K562 (cell line): ENCODE data around the gene AIDA. TPM values are rescaled to one million over a fixed set of nuclear protein-coding genes. Genes with fewer than 3 reads are reported as not detected.

Experiments
- CBFA2T3 ChIP-seq: fragments of 450-650 bp; IDR thresholded peaks from 2 replicates; pipeline ENCODE4 v1.6.1; 2017
- EP400 ChIP-seq: fragments of 450-650 bp; IDR thresholded peaks from 2 replicates; pipeline ENCODE4 v1.6.1; 2017; ENCODE audit warnings: antibody characterized with exemption, mild to moderate bottlenecking, moderate library complexity
- ERF ChIP-seq: fragments of 450-650 bp; formaldehyde crosslinking; IDR thresholded peaks from 2 replicates; pipeline ENCODE4 v1.4.0; 2020; ENCODE audit warnings: mild to moderate bottlenecking, mixed read lengths
- FOSL1 ChIP-seq: fragments of 200-800 bp; sonication (Bioruptor generic); conservative IDR thresholded peaks from 2 replicates; pipeline ENCODE4 v1.6.1; 2016; ENCODE audit warnings: missing genetic modification characterization, missing compliant biosample characterization
- FOXJ2 ChIP-seq: fragments of 200-800 bp; sonication (Bioruptor generic); IDR thresholded peaks from 2 replicates; pipeline ENCODE4 v1.6.1; 2016; ENCODE audit warnings: missing genetic modification characterization, missing compliant biosample characterization
- HIVEP1 ChIP-seq: fragments of 250-450 bp; sonication (Bioruptor Pico); IDR thresholded peaks from 2 replicates; pipeline ENCODE4 v1.4.0; 2020; ENCODE audit warnings: mild to moderate bottlenecking
- IFI16 ChIP-seq: fragments of 250-450 bp; sonication (Bioruptor Pico); IDR thresholded peaks from 2 replicates; pipeline ENCODE4 v2.1.2; 2022; ENCODE audit warnings: mild to moderate bottlenecking, inconsistent platforms
- KLF13 ChIP-seq: fragments of 450-650 bp; IDR thresholded peaks from 2 replicates; pipeline ENCODE4 v1.6.1; 2016; ENCODE audit warnings: missing genetic modification characterization, low read depth, mild to moderate bottlenecking, missing compliant biosample characterization, moderate library complexity, borderline replicate concordance
- MCM2 ChIP-seq: fragments of 450-650 bp; IDR thresholded peaks from 2 replicates; pipeline ENCODE4 v1.6.1; 2017; ENCODE audit warnings: low read depth, mild to moderate bottlenecking
- MCM7 ChIP-seq, 2 experiments: fragments of 450-650 bp; IDR thresholded peaks; 2 replicates each; pipeline ENCODE4 v1.6.1; 2016 to 2018
- NONO ChIP-seq, 2 experiments: fragments of 200-400 bp in 1 of 2; fragments of 450-650 bp in 1 of 2; formaldehyde crosslinking in 1 of 2; IDR thresholded peaks; 2 replicates each; pipeline ENCODE4 v1.6.1; 2017; ENCODE audit warnings: low read depth in 2 of 2, mild to moderate bottlenecking in 2 of 2, moderate library complexity in 2 of 2, low read length in 1 of 2
- PHB2 ChIP-seq: fragments of 450-650 bp; IDR thresholded peaks from 2 replicates; pipeline ENCODE4 v1.6.1; 2017; ENCODE audit warnings: low read depth
- POLR2A ChIP-seq: fragments of 450-650 bp; conservative IDR thresholded peaks from 2 replicates; pipeline ENCODE4 v1.6.1; 2016
- PTRF ChIP-seq: fragments of 450-650 bp; IDR thresholded peaks from 2 replicates; pipeline ENCODE4 v1.6.1; 2016; ENCODE audit warnings: mild to moderate bottlenecking, missing genetic modification characterization, missing compliant biosample characterization
- RFX5 ChIP-seq: IDR thresholded peaks from 2 replicates; pipeline ENCODE4 v1.6.1; 2011; ENCODE audit warnings: low read depth, mild to moderate bottlenecking, improper control_type of control experiment, low read length
- SMARCA4 ChIP-seq: fragments of 450-650 bp; IDR thresholded peaks from 2 replicates; pipeline ENCODE4 v1.6.1; 2016
- XRCC4 ChIP-seq: IDR thresholded peaks from one replicate; pipeline ENCODE4 v1.6.1; 2011; ENCODE audit not compliant: insufficient read depth, insufficient read length; ENCODE audit errors: extremely low read depth
- ZFP1 ChIP-seq: fragments of 450-650 bp; formaldehyde crosslinking; IDR thresholded peaks from 2 replicates; pipeline ENCODE4 v1.4.0; 2020; ENCODE audit warnings: mild to moderate bottlenecking, mixed read lengths
- ZKSCAN8 ChIP-seq: fragments of 200-800 bp; sonication (Bioruptor generic); IDR thresholded peaks from 2 replicates; pipeline ENCODE4 v1.6.1; 2016; ENCODE audit warnings: missing genetic modification characterization, missing compliant biosample characterization
- ZNF124 ChIP-seq: sonication (generic); formaldehyde crosslinking; IDR thresholded peaks from 2 replicates; pipeline ENCODE4 v1.8.1; 2022; ENCODE audit warnings: missing genetic modification reagents
- ZNF133 ChIP-seq: fragments of 250-450 bp; sonication (Bioruptor Pico); IDR thresholded peaks from 2 replicates; pipeline ENCODE4 v1.4.0; 2020; ENCODE audit warnings: mild to moderate bottlenecking
- ZNF668 ChIP-seq: fragments of 250-450 bp; sonication (Bioruptor Pico); IDR thresholded peaks from 2 replicates; pipeline ENCODE4 v1.8.0; 2022; ENCODE audit warnings: mild to moderate bottlenecking, inconsistent platforms
- ZNF695 ChIP-seq: fragments of 450-650 bp; formaldehyde crosslinking; IDR thresholded peaks from 2 replicates; pipeline ENCODE4 v1.4.0; 2020; ENCODE audit warnings: mild to moderate bottlenecking, moderate library complexity
- ZNF707 ChIP-seq: fragments of 250-450 bp; sonication (Bioruptor Pico); conservative IDR thresholded peaks from 2 replicates; pipeline ENCODE4 v1.8.0; 2022; ENCODE audit warnings: inconsistent platforms, mild to moderate bottlenecking, moderate library complexity
- ZNF75A ChIP-seq: fragments of 450-650 bp; formaldehyde crosslinking; IDR thresholded peaks from 2 replicates; pipeline ENCODE4 v1.4.0; 2020; ENCODE audit warnings: mild to moderate bottlenecking
- polyA plus RNA-seq, 8 experiments: library from polyadenylated mRNA; depleted of rRNA in 4 of 8; stranded (reverse) in 5 of 8; unstranded in 3 of 8; fragments of >200 nt; fragmentation: Nextera tagmentation in 2 of 8; fragmentation: Illumina TruSeq in 1 of 8; extraction: Ambion mirVana in 2 of 8; extraction: Trizol in 1 of 8; gene quantifications; 2 replicates each; pipeline versions ENCODE4 v1.2.1 to v1.2.3, GENCODE V29; 2011 to 2014; ENCODE audit warnings: inconsistent platforms in 1 of 8, missing spikeins in 1 of 8
- total RNA-seq, 7 experiments: library from RNA; depleted of rRNA in 6 of 7; stranded (reverse); fragments of >200 nt in 6 of 7; fragmentation: Illumina TruSeq in 2 of 7; extraction: Trizol in 2 of 7; gene quantifications; 2 replicates each; pipeline versions ENCODE4 v1.2.1 to v1.2.3, GENCODE V29; 2011 to 2021; ENCODE audit warnings: low replicate concordance in 1 of 7
- TF ChIP-seq, protein P1 (sequence below): IDR thresholded peaks from 2 replicates; pipeline ENCODE4 v1.6.1; 2016; ENCODE audit warnings: missing genetic modification characterization, missing compliant biosample characterization
- TF ChIP-seq, protein P2 (sequence below): sonication (generic); formaldehyde crosslinking; IDR thresholded peaks from 2 replicates; pipeline ENCODE4 v1.8.1; 2022; ENCODE audit warnings: missing genetic modification reagents
- TF ChIP-seq, protein P3 (sequence below): fragments of 250-450 bp; sonication (Bioruptor Pico); IDR thresholded peaks from 2 replicates; pipeline ENCODE4 v1.5.1; 2021; ENCODE audit warnings: mild to moderate bottlenecking

AIDA gene
- total and polyA plus RNA-seq, 9 of the 15 experiments (the other 6 are each of a cell fraction or from before 2014, with no cell fraction given), result 18.2 to 77.9 (median 24.9) TPM

DNA sequence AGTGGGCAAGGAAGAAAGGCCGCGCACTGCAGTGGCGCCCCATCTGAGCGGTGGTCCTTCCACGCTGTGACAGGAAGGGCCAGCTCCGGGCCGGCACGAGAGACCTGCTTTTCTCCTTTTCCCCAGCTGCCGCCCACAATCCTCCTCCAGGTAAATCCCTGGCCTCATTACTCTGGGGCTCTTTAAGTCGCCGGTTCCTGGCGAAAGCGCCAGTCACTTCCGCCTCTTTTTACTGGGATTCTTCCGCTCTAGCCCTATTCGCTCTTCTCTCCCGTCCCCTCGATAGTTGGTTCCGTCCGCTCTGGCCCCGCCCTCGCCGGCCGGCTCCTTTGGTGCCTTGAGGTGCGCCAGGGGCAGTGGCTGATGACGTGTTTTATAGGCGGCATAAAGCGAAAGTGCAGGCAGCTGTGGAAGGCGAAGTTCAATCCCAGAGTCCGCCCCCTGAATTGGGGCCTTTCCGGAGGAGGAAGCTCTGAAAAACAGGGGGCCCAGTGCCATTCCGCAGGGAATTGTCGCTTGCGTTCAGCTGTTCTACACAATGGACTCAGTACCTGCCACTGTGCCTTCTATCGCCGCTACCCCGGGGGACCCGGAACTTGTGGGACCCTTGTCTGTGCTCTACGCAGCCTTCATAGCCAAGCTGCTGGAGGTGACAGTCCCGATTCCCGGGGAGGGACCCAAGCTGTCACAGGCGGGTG is 68.2 kb downstream of the AIDA start (continued):
- TF ChIP-seq FOSL1, result peak; percentile 27
- TF ChIP-seq ZNF75A (CRISPR knock-in tag), result no peak
- TF ChIP-seq ZNF695 (CRISPR knock-in tag), result no peak
- TF ChIP-seq, protein P1, sequence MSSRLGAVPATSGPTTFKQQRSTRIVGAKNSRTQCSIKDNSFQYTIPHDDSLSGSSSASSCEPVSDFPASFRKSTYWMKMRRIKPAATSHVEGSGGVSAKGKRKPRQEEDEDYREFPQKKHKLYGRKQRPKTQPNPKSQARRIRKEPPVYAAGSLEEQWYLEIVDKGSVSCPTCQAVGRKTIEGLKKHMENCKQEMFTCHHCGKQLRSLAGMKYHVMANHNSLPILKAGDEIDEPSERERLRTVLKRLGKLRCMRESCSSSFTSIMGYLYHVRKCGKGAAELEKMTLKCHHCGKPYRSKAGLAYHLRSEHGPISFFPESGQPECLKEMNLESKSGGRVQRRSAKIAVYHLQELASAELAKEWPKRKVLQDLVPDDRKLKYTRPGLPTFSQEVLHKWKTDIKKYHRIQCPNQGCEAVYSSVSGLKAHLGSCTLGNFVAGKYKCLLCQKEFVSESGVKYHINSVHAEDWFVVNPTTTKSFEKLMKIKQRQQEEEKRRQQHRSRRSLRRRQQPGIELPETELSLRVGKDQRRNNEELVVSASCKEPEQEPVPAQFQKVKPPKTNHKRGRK (tag), result no peak
- TF ChIP-seq PHB2, result no peak
- no peak for TF ChIP-seq MCM7 (IDR thresholded peaks at IDR 0.05)
- TF ChIP-seq, protein P2, sequence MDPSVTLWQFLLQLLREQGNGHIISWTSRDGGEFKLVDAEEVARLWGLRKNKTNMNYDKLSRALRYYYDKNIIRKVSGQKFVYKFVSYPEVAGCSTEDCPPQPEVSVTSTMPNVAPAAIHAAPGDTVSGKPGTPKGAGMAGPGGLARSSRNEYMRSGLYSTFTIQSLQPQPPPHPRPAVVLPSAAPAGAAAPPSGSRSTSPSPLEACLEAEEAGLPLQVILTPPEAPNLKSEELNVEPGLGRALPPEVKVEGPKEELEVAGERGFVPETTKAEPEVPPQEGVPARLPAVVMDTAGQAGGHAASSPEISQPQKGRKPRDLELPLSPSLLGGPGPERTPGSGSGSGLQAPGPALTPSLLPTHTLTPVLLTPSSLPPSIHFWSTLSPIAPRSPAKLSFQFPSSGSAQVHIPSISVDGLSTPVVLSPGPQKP (CRISPR knock-in tag), result no peak
- no peak for TF ChIP-seq ZNF707
- TF ChIP-seq MCM2, result no peak
- no peak for TF ChIP-seq HIVEP1
- peak; percentile 98 for TF ChIP-seq POLR2A
- no peak; the same call in 1 of the 2 replicates for TF ChIP-seq KLF13
- TF ChIP-seq ZNF124 (CRISPR knock-in tag), result no peak
- no peak for TF ChIP-seq ZFP1 (CRISPR knock-in tag)
- no peak; the same call in 1 of the 2 replicates for TF ChIP-seq SMARCA4
- no peak for TF ChIP-seq XRCC4
- no peak for TF ChIP-seq ZNF668 (CRISPR knock-in tag)
- 0 out of 2 replicates have a peak, but pooled peaks have one; percentile 19 for TF ChIP-seq RFX5
- peak; percentile 81 for TF ChIP-seq FOXJ2 (tag)
- no peak for TF ChIP-seq ZKSCAN8 (CRISPR knock-in tag)
- TF ChIP-seq CBFA2T3, result no peak
- no peak for TF ChIP-seq ZNF133
- TF ChIP-seq IFI16 (CRISPR knock-in tag), result no peak
- peak; percentile 92 for TF ChIP-seq EP400
- TF ChIP-seq ERF (CRISPR knock-in tag), result peak; percentile 82; the same call in 1 of the 2 replicates
- TF ChIP-seq, protein P3, sequence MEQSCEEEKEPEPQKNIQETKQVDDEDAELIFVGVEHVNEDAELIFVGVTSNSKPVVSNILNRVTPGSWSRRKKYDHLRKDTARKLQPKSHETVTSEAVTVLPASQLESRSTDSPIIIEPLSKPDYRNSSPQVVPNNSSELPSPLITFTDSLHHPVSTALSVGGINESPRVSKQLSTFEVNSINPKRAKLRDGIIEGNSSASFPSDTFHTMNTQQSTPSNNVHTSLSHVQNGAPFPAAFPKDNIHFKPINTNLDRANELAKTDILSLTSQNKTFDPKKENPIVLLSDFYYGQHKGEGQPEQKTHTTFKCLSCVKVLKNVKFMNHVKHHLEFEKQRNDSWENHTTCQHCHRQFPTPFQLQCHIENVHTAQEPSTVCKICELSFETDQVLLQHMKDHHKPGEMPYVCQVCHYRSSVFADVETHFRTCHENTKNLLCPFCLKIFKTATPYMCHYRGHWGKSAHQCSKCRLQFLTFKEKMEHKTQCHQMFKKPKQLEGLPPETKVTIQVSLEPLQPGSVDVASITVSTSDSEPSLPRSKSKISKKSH (CRISPR knock-in tag), result no peak
- TF ChIP-seq PTRF (tag), result no peak
- TF ChIP-seq NONO (IDR thresholded peaks at IDR 0.05; ENCODE audit: low read depth in 2 of 2, low read length in 1 of 2), result peak in 1 of 2 experiments; percentile 97; a peak in 2 of 4 replicates
